Hematopoietic multipotent progenitor cell (in vitro differentiated cells): ENCODE measurements around the gene GNLY. TPM values are rescaled to one million over a fixed set of nuclear protein-coding genes. Genes with fewer than 3 reads are reported as not detected.
A peak's percentile ranks its signal among the peaks of the same experiment; 100 is the strongest.

Experiments
- DNase-seq, 3 donors: peaks; one replicate each; pipeline ENCODE4 v3.0.0-alpha.2; 2011 to 2015; ENCODE audit warnings: low read depth in 2 of 3, low spot score in 2 of 3
- small RNA-seq: library from RNA; depleted of rRNA; stranded (forward); fragments of <200 nt; gene quantifications from one replicate; pipeline ENCODE3, GENCODE V24; 2012
- total RNA-seq: library from RNA; depleted of rRNA; stranded (reverse); fragments of >200 nt; gene quantifications from one replicate; pipeline ENCODE4 v1.2.3, GENCODE V29; 2012

The GNLY gene
- total RNA-seq, 1 donor: 0.27 TPM

- no peak for DNase-seq
Observed at GRCh38 chr2:85741211-85741832, 47.2 kb downstream of the GNLY start.

- peak in 1 of 3 donors; percentile 31 for DNase-seq
Observed at GRCh38 chr2:85741833-85742455, 47.8 kb downstream of the GNLY start.

GRCh38 chr2:85743304-85743978 lies 49.3 kb downstream of the GNLY start:
- no peak for DNase-seq

GRCh38 chr2:85744055-85744454 lies 49.9 kb downstream of the GNLY start:
- no peak for DNase-seq

GRCh38 chr2:85744741-85745601 lies 50.8 kb downstream of the GNLY start:
- DNase-seq: no peak

- no peak for DNase-seq
Observed at GRCh38 chr2:85745619-85746018, 51.5 kb downstream of the GNLY start.

- DNase-seq: no peak
Observed at GRCh38 chr2:85746321-85747004, 52.3 kb downstream of the GNLY start.

GRCh38 chr2:85747441-85747840 lies 53.3 kb downstream of the GNLY start:
- no peak for DNase-seq

- DNase-seq: peak in 1 of 3 donors; percentile 35
Observed at GRCh38 chr2:85748039-85748734, 54.0 kb downstream of the GNLY start.

Small RNA genes lying within 50 kb of the gene (small RNA-seq; reads per million reads assigned to genes)
- gene RNU1-38P: not detected

Other genes starting within 250 kb of the GNLY start
- gene MAT2A, start 155.2 kb upstream of the GNLY start, total RNA-seq: 140 TPM
- 20.7 TPM for gene GGCX, start 132.9 kb upstream of the GNLY start, total RNA-seq
- gene VAMP8, start 116.8 kb upstream of the GNLY start, total RNA-seq: 96.1 TPM
- 38.0 TPM for gene VAMP5, start 109.9 kb upstream of the GNLY start, total RNA-seq
- gene RNF181, start 98.6 kb upstream of the GNLY start, total RNA-seq: 145 TPM
- 21.5 TPM for gene TMEM150A, start 91.7 kb upstream of the GNLY start, total RNA-seq
- gene C2orf68, start 82.3 kb upstream of the GNLY start, total RNA-seq: 34.2 TPM
- 59.8 TPM for gene USP39, start 78.2 kb upstream of the GNLY start, total RNA-seq
- not detected for gene SFTPB, start 26.2 kb upstream of the GNLY start, total RNA-seq
- gene ATOH8, start 59.6 kb downstream of the GNLY start, total RNA-seq: under 0.01 TPM
- 4.0 TPM for gene ST3GAL5, start 194.6 kb downstream of the GNLY start, total RNA-seq